Ecto neural progenitor cell (in vitro differentiated cells): ENCODE measurements around the gene TRAF3IP3.

Experiments used
- DNase-seq: peaks from one replicate; pipeline ENCODE4 v3.0.0-alpha.2; 2018; ENCODE audit warnings: low spot score

TRAF3IP3 gene

DNA sequence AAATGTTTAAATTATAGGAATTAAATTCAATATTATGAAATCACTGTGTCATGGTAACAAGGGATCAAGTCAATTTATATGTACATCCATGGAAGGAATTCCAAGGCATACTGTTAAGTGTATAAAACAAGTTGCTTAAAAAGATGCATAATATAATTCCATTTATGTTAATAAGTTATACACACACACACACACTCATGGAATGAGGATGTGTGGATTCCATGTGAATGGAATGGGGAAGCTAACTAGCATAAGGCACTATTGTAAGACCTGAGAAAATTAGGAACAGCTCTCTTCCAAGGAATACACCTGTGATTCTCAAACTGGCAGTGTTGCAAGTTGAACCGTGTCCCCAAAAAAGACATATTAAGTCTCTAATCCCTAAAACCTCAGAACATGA lies 17.6 kb upstream of the TRAF3IP3 start:
- no peak for DNase-seq

DNA sequence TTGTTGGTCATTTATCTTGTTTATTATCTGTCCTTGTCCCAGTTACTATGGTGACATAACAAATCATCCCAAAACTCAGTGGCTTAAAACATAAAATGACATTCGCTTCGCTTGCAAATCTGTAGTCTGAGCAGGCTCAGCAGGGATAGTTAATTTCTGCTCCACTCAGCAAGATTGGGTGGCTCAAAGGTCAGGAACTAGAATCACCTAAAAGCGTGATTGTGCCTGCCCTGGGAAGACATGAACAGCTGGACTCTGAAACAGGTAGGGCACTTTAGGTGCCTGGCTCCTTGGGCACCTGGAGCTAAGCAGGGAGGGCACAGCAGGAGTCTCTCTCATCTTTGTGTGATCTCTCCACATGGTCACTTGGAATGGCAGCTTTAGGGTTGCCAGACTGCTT lies 14.7 kb upstream of the TRAF3IP3 start:
- no peak for DNase-seq

- no peak for DNase-seq
These were observed 14.0 kb upstream of the TRAF3IP3 start for GRCh38 chr1:209741889-209742288.

GRCh38 chr1:209742409-209743144 lies 13.3 kb upstream of the TRAF3IP3 start:
- no peak for DNase-seq

- no peak for DNase-seq
These were observed 12.7 kb upstream of the TRAF3IP3 start for GRCh38 chr1:209743145-209743482.

DNA sequence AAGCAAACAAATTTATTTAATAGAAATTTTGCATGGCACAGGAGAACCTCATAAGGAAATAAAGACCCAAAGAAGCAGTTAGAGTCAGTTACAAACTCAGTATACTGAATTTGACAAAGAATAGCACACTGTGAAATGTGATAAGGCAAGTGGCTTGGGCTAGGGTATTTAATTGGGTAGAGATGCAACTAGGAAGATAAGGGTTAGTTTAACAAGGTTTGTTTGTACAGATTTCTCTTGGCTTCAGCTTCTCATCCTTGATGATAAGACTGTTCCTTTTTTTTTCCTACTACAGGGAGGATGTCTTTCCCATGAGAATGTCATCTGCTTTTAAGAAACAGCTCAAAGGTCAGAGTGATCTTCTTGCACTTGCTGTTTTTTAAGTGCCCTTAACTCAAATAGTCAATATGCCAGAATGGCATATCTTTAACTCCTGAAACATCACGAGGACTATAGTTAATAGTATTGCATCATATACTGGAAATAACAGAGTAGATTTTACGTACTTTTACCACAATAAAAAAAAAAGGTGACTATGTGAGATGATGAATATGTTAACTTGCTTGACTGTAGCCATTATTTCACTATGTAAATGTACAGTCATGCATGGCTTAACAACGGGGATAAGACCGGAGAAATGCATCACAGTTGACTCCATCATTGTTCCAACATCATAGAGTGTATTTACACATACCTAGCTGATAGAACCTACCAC lies 9.2 kb upstream of the TRAF3IP3 start:
- no peak for DNase-seq

- peak; percentile 95 for DNase-seq
These were observed 8.1 kb upstream of the TRAF3IP3 start for GRCh38 chr1:209747580-209748262.

DNA sequence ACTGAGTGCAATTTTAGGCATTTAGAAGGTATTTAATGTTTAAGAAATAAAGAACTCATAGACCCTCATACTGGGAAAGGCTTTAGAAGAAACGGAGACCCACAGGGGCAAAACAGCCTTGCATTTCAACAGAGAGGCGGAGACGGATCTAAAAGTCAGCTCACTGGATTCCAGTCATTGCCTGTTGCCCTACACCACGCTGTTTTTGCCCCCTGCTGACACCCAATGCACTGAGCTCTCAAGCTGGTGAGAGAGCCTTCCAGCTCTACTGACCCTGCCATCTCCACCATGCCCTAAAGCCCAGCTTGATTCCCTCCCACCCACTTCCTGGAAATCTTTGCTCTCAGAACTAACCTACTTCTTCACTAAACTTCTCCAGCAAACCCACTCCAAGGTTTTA lies 7.2 kb upstream of the TRAF3IP3 start:
- no peak for DNase-seq

DNA sequence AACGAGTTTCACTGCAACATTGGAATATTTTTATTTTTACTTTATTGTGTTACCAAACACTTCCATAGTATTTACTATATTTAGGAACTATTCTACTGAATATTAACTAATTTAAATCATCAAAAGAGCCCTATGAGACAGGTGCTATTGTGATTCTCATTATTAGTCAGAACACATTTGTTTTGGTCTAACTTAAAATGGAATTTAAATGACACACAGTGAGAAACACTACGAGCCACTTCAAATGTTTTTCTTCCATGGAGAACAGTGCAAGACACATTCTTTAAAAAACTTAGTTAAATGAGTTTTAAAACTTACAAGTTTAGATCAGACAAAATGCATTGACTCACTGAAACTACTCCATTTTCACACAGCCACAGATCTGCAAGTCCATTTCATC lies 6.6 kb upstream of the TRAF3IP3 start:
- no peak for DNase-seq

- DNase-seq: no peak
These were observed 6.1 kb upstream of the TRAF3IP3 start for GRCh38 chr1:209749670-209750323.

GRCh38 chr1:209751627-209752231 lies 4.1 kb upstream of the TRAF3IP3 start:
- DNase-seq: no peak

DNA sequence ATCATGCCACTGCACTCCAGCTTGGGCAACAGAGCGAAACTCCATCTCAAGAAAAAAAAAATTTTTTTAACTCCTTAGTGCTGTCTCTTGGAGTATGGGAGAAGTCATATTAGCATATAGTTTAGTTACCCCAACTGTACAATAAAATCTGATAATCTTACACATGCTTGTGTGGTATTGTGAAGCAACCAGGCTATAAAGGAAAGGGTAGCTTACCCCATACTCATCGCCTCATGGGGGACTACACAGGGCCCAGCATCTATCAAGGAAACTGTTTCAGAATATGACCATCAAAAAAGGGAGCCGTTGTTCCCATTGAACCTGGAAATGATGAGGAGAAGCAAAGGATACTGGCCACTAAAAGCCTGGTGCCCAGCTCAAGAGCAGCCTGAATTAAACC lies 3.0 kb upstream of the TRAF3IP3 start:
- DNase-seq: no peak

- no peak for DNase-seq
These were observed 597 bp upstream of the TRAF3IP3 start for GRCh38 chr1:209755256-209755655.

- no peak for DNase-seq
These were observed 977 bp downstream of the TRAF3IP3 start for GRCh38 chr1:209756615-209757445.

GRCh38 chr1:209758400-209758799 lies 2.5 kb downstream of the TRAF3IP3 start:
- no peak for DNase-seq

DNA sequence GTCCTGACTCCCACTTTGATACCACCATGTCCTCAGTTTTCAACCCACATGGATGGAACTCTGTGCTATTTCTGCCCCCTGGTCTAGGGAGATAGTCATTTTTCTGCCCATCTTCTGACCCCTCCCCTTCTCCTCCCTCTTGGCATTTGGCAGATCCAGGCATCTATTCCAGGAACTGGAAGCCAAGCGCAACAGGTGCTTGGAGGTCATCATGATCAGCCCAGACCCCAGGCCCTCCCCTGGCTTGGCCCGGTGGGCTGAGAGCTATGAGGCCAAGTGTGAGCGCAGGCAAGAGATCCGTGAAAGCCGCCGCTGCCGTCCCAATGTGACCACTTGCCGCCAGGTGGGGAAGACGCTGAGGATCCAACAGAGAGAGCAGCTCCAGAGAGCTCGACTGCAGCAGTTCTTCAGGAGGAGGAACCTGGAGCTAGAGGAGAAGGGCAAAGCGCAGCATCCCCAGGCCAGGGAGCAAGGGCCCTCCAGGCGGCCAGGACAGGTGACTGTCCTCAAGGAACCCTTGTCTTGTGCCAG lies 4.0 kb downstream of the TRAF3IP3 start:
- DNase-seq: no peak

DNA sequence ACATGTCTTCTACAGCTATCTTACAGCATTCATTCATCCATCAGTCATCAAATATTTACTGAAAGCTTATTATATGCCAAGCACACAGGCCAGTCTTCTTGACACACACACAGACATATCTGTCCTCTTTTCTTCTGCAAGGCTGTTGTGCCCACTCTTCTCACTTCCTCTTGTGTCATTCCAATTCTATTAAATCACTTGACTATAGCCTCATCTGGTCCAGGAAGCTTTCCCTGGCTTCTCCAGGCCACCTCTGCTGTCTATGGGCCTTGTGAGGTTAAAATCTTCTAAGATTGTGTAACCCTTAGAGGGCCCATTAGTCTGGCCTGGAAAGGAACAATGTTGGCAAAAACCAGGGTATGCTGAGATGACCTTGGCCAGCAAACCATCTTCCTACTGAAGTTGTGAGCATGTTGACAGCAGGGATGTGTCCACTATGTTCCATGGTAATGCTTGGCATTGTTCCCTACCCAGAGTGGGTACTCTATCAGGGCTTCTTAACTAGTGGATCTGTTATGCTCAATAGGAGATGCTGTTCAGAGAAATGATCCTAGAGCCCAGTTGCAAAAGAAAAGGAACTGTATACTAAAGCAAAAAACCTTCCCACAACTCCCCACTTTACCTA lies 5.3 kb downstream of the TRAF3IP3 start:
- DNase-seq: no peak

- no peak for DNase-seq
These were observed 10.2 kb downstream of the TRAF3IP3 start for GRCh38 chr1:209766051-209766450.

DNA sequence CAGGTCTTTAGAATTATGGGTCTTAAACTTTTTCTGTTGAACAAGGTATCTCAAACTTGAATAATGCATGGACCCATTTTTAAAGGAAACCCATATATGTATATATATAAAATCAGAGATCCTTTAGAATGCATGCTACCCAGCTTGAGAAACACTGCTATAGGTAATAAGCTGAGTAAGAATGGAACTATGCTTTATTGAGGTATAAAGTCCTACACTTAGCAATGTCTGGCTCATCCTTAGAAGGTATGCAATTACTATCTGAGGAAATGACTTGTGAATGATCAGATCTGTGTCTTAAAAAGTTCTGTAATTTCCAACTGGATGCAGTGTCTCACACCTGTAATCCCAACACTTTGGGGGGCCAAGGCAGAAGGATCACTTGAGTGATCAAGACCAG lies 11.2 kb downstream of the TRAF3IP3 start:
- DNase-seq: no peak

GRCh38 chr1:209767706-209768105 lies 11.9 kb downstream of the TRAF3IP3 start:
- DNase-seq: no peak

DNA sequence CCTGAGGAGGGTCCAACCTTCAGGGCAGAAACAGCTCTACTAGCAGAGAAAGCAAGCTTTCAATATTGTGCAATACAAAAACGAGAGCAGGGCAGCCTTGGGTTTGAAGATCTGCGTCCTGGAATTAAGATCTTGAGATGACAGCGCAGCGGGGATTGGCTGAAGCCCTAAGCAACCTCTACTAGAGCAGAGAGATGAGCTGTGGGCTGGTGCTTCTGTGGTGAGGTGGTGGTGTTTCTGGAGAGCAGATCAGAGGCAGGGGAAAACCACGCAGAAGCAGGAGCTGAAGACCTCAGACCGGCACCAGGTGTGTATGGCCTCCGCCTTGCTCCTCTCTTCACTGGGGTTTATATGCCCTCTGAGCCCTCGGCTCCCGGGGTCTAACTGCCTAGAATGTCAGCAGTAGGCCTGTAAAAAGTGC lies 12.5 kb downstream of the TRAF3IP3 start:
- no peak for DNase-seq
